BLaER1 treated with 17β-estradiol and CSF1 and Interleukin-3, amounts not matched to agents 10 nM and 100 nM (cell line): Measurements from ENCODE around the gene PTK7.
A peak's percentile ranks its signal among the peaks of the same experiment; 100 is the strongest.

Experiments used
- H3K27ac ChIP-seq, 11 experiments: shearing (Covaris generic); formaldehyde crosslinking; 2 replicates each; pipeline ENCODE4 v1.8.1; 2022
- H3K27me3 ChIP-seq, 11 experiments: shearing (Covaris generic); formaldehyde crosslinking; 2 replicates each; pipeline ENCODE4 v1.8.1; 2022
- H3K36me3 ChIP-seq, 11 experiments: shearing (Covaris generic); formaldehyde crosslinking; 2 replicates each; pipeline ENCODE4 v1.8.1; 2022
- H3K4me1 ChIP-seq, 10 experiments: shearing (Covaris generic); formaldehyde crosslinking; 2 replicates each; pipeline ENCODE4 v1.8.1; 2022
- H3K4me2 ChIP-seq, 11 experiments: shearing (Covaris generic); formaldehyde crosslinking; 2 replicates each; pipeline ENCODE4 v1.8.1; 2022
- H3K4me3 ChIP-seq, 10 experiments: shearing (Covaris generic); formaldehyde crosslinking; 2 replicates each; pipeline ENCODE4 v1.8.1; 2022
- H3K9ac ChIP-seq, 11 experiments: shearing (Covaris generic); formaldehyde crosslinking; 2 replicates each; pipeline ENCODE4 v1.8.1; 2022
- H3K9me3 ChIP-seq, 11 experiments: shearing (Covaris generic); formaldehyde crosslinking; replicated peaks in 1 of 11; 2 replicates each; pipeline ENCODE4 v1.8.1; 2022
- H4K20me1 ChIP-seq, 11 experiments: shearing (Covaris generic); formaldehyde crosslinking; 2 replicates each; pipeline ENCODE4 v1.8.1; 2022
- Cebpa-rat ChIP-seq, 11 experiments: shearing (Covaris generic); IDR thresholded peaks; 2 replicates each; pipeline ENCODE4 v1.8.1; 2022

The PTK7 gene

GRCh38 chr6:43170417-43170930 is 94.4 kb downstream of the PTK7 start:
- Histone ChIP-seq H3K9me3 (no peaks in the 10 kb centered on the region), H3K4me2 (peak overlapping the region; percentile 83 to 97 (median 90)), H3K36me3 (peaks cover 3 to 11% (median 6%) of the 10 kb centered on the region in 11 experiments), H3K27me3 (no peaks in the 10 kb centered on the region), H3K9ac (peak overlapping the region; percentile 98 to 99 (median 99)), H3K27ac (peak overlapping the region; percentile 44 to 99 (median 97)), H3K4me3 (peak overlapping the region; percentile 90 to 98 (median 94)), H4K20me1 (peaks cover 17 to 38% (median 29%) of the 10 kb centered on the region in 11 experiments; a peak in 21 of 22 replicates), H3K4me1 (peaks cover 31 to 37% (median 35%) of the 10 kb centered on the region in 10 experiments)
- TF ChIP-seq Cebpa-rat (IDR thresholded peaks at IDR 0.05): no peak

GRCh38 chr6:43170931-43171706 is 95.0 kb downstream of the PTK7 start, which contains the start of gene SRF:
SRF (plus strand) TSS chr6:43171269; CDS start chr6:43171657, 388 bp downstream.
- no peak for TF ChIP-seq Cebpa-rat (IDR thresholded peaks at IDR 0.05)
- H3K36me3 ChIP-seq: peaks cover 10 to 18% (median 13%) of the 10 kb centered on the region in 11 experiments
- H3K27ac ChIP-seq: peak within 1 kb of the TSS; percentile 95 to 99 (median 97)
- H3K27me3 ChIP-seq: no peaks in the 10 kb centered on the region
- no peaks in the 10 kb centered on the region for H3K9me3 ChIP-seq
- H3K4me1 ChIP-seq: peaks cover 37 to 43% (median 40%) of the 10 kb centered on the region in 10 experiments
- H3K9ac ChIP-seq: peak within 1 kb of the TSS; percentile 98 to 99 (median 99)
- H4K20me1 ChIP-seq: peaks cover 17 to 45% (median 36%) of the 10 kb centered on the region in 11 experiments; a peak in 21 of 22 replicates
- H3K4me2 ChIP-seq: peak within 1 kb of the TSS; percentile 96 to 100 (median 98)
- H3K4me3 ChIP-seq: peak within 1 kb of the TSS; percentile 90 to 98 (median 94)

GRCh38 chr6:43171707-43172103 is 95.6 kb downstream of the PTK7 start:
- Histone ChIP-seq H4K20me1 (peaks cover 17 to 50% (median 41%) of the 10 kb centered on the region in 11 experiments; a peak in 21 of 22 replicates), H3K9me3 (no peaks in the 10 kb centered on the region), H3K4me3 (peak overlapping the region; percentile 90 to 98 (median 94)), H3K27me3 (no peaks in the 10 kb centered on the region), H3K27ac (peak overlapping the region; percentile 95 to 99 (median 97)), H3K9ac (peak overlapping the region; percentile 98 to 99 (median 99)), H3K36me3 (peaks cover 16 to 24% (median 18%) of the 10 kb centered on the region in 11 experiments), H3K4me2 (peak overlapping the region; percentile 96 to 100 (median 98)), H3K4me1 (peaks cover 37 to 47% (median 44%) of the 10 kb centered on the region in 10 experiments)
- TF ChIP-seq Cebpa-rat (IDR thresholded peaks at IDR 0.05): no peak

GRCh38 chr6:43172104-43173007 is 96.2 kb downstream of the PTK7 start:
- H3K4me2 ChIP-seq: peak overlapping the region; percentile 96 to 100 (median 98)
- H3K27me3 ChIP-seq: no peaks in the 10 kb centered on the region
- peak overlapping the region; percentile 90 to 98 (median 94) for H3K4me3 ChIP-seq
- TF ChIP-seq Cebpa-rat (IDR thresholded peaks at IDR 0.05): no peak
- H3K27ac ChIP-seq: peak overlapping the region; percentile 95 to 99 (median 97)
- peaks cover 17 to 50% (median 42%) of the 10 kb centered on the region in 11 experiments; a peak in 21 of 22 replicates for H4K20me1 ChIP-seq
- peak overlapping the region; percentile 98 to 99 (median 99) for H3K9ac ChIP-seq
- H3K36me3 ChIP-seq: peaks cover 21 to 30% (median 25%) of the 10 kb centered on the region in 11 experiments
- H3K4me1 ChIP-seq: peaks cover 37 to 49% (median 46%) of the 10 kb centered on the region in 10 experiments
- no peaks in the 10 kb centered on the region for H3K9me3 ChIP-seq

GRCh38 chr6:43173591-43174262 is 97.6 kb downstream of the PTK7 start:
- Histone ChIP-seq H3K9ac (peak overlapping the region; percentile 98 to 99 (median 99)), H3K27me3 (no peaks in the 10 kb centered on the region), H3K4me3 (peak overlapping the region; percentile 90 to 98 (median 94)), H3K4me2 (peak overlapping the region; percentile 96 to 100 (median 98)), H3K27ac (peak overlapping the region; percentile 38 to 98 (median 72); a peak in 20 of 22 replicates), H3K4me1 (peaks cover 37 to 49% (median 46%) of the 10 kb centered on the region in 10 experiments), H3K9me3 (no peaks in the 10 kb centered on the region), H3K36me3 (peaks cover 33 to 44% (median 39%) of the 10 kb centered on the region in 11 experiments), H4K20me1 (peaks cover 17 to 52% (median 44%) of the 10 kb centered on the region in 11 experiments; a peak in 21 of 22 replicates)
- TF ChIP-seq Cebpa-rat (IDR thresholded peaks at IDR 0.05): no peak

- peaks cover 37 to 48% (median 46%) of the 10 kb centered on the region in 10 experiments for H3K4me1 ChIP-seq
- peak overlapping the region; percentile 90 to 98 (median 94) for H3K4me3 ChIP-seq
- peaks cover 41 to 52% (median 46%) of the 10 kb centered on the region in 11 experiments for H3K36me3 ChIP-seq
- no peaks in the 10 kb centered on the region for H3K9me3 ChIP-seq
- H3K9ac ChIP-seq: peak overlapping the region; percentile 98 to 99 (median 99)
- peaks cover 17 to 57% (median 44%) of the 10 kb centered on the region in 11 experiments; a peak in 21 of 22 replicates for H4K20me1 ChIP-seq
- TF ChIP-seq Cebpa-rat (IDR thresholded peaks at IDR 0.05): no peak
- no peaks in the 10 kb centered on the region for H3K27me3 ChIP-seq
- peak overlapping the region; percentile 38 to 98 (median 72); a peak in 21 of 22 replicates for H3K27ac ChIP-seq
- H3K4me2 ChIP-seq: peak overlapping the region; percentile 96 to 100 (median 98)
Observed at GRCh38 chr6:43174263-43175112, 98.4 kb downstream of the PTK7 start.
